Fibroblast of skin of back (primary cell): Measurements from ENCODE around the gene CADPS2.
"Not testable (repeated sequence)": the region's sequence is repeated elsewhere in the genome, so short reads cannot be mapped to it uniquely, and the experiment has no call there.

Experiments used
- DNase-seq: peaks from one replicate; pipeline ENCODE4 v3.0.0-alpha.2; 2013

The CADPS2 gene

DNA sequence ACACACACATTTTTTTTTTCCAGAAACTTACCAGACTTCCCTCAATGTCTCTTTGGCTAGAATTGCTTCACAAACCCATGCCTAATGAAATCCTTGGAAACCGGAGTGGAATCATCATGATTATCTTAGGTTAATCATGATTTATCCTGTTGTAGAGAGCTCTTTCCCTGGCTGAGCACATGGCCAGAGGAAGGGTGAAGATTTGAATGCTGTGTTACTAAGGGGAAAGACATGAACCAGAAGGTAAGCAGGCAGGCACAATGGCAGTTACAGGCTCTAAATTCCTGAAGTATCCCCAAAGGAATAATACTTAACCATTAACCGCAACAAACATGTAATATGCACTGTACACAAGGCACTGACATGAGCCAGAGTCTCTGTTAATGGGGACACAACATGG, 179.4 kb downstream of the CADPS2 start:
- no peak for DNase-seq

DNA sequence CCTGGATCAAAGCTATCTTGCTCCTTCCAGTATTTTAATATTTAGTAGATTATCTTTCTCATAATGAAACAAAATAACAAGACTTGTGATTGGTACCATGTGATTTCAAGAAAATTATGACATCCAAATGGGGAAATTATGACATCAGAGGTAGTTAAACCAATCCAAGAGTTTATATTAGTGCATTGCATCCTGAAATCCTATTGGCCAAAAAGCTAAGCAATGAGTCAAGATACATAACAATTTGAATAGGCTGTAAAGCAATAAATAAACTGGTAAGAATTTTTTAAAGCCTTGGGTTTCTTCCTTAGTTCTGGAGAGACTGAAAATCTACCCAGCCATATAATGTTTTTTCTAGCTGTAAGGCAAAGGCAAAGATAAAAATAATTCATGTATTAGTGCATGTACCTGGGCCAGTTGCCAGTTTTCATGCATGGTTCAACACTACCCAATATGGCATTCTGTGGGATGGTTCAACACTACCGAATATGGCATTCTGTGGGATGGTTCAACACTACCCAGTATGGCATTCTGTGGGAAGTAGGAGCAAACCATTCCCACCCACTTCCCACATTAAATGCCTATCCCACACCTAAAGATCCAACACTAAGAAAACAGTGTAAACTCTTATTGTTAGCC, 183.3 kb downstream of the CADPS2 start, which contains the start of gene RNF148:
Gene RNF148, minus strand, starts transcription at position 51 of the 639 bp plus-strand sequence. CDS start 172 bp downstream, outside the sequence.
- peak; percentile 30 for DNase-seq

DNA sequence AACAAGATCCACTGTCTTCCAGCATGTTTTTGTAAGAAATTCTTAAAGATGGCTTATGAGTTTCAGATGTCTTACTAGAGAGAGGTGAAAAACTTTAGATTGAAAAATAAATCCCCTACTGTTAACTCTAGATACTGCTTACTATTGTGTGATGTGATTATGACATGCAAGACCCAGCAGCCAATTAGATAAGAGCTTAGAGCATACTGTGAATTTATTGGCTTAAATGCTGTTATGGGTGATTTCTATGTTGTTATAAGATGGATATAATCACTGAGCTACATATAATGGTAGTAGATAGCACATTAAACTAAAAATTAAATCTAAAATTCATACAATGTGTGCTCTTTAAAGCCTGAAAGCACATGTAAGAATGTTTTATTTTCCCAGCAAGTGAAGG, 187.2 kb downstream of the CADPS2 start, which contains the start of gene RNF133:
Gene RNF133, minus strand, starts transcription at position 101 of the 400 bp plus-strand sequence. CDS start 199 bp downstream, outside the sequence.
- DNase-seq: no peak

DNA sequence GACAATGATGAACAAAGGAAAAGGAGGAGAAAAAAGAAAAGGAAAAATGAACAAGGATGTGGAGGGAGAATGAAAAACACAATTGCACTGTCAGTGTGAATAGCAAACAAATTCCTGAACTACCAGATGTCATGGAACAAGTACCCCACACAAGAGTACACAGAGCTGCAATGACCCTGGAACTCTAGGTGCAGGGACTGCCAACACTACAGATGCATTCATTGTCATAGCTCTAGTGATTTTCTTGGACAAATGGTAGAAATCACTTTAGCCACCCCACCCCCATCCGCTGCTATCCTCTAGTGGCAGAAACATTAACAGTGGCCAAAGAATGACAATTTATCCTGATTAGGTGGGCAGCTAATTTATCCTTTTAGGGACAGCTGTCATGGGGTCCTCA, 190.4 kb downstream of the CADPS2 start:
- DNase-seq: no peak

DNA sequence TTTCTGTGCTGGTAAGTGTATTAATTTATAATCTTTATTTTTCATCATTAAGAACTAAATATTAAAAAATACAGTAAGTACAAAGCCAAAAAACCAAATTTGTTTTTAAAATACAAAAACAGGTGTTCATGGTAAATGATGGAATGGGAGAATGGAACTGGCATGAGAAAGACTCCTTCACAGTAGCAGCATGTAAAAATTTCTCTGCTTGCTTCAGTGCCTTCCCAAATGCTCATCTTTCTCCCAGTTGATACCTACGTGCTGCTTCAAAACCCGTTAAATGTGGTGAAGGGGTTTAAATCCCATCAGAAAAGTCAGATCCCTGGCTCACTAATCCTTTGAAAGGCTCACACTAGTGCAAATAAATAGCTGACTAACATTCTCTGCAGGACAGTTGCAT, 191.6 kb downstream of the CADPS2 start:
- DNase-seq: no peak

DNA sequence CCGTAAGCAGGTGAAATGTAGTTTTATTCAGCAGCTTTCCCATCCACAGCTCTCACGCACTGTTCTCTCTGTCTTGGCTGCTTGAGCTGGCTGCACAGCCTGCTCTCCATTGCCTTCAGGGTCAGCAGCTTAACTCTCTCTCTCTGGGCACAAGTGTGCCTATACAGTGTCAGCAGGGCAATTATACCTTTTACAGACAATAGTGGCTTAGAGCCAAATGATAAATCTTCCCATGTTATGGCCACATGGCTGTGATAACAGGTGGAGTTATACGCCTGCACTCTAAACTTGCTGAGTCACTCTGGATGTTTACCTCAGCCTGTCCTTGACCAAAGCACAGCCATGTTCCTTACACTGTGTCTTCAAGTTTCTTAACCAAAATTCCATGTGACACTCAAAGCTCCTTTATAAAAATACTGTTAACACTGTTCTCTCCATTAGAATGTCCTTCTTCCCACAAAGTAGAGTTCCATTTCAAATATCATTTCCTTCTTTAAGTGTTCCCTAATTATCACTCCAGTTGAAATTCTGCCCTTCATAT, 193.4 kb downstream of the CADPS2 start:
- DNase-seq: no peak

DNA sequence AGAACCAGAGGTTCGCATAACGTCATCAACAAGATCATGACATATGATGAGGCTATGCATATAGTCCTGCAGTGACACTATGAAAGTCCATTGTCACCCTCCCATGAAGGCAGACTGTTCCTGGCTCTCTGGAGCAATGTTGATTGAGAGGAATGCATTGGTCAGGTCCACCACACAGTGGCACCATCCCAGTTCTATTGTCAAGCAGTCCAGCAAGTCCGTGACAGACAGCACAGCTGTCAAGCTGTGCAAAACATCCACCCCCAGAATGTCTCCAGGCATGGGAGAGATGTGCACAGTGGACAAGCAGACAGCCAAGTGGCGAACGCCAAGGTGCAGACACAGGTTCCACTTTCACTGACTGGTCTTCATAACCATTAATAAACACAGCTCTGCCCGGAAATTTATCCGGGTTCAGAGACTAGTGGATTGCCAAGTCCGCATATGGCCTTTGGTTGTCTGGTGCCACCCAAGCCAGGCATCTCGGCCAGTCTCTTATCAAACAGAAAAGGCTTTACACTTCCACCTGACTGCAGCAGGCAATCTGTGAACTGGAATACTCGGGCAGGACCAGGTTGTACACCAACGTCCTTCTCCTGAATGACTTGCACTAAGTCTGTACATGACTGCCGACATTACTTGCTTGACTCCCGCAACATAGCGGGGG, 194.6 kb downstream of the CADPS2 start:
- no peak for DNase-seq

DNA sequence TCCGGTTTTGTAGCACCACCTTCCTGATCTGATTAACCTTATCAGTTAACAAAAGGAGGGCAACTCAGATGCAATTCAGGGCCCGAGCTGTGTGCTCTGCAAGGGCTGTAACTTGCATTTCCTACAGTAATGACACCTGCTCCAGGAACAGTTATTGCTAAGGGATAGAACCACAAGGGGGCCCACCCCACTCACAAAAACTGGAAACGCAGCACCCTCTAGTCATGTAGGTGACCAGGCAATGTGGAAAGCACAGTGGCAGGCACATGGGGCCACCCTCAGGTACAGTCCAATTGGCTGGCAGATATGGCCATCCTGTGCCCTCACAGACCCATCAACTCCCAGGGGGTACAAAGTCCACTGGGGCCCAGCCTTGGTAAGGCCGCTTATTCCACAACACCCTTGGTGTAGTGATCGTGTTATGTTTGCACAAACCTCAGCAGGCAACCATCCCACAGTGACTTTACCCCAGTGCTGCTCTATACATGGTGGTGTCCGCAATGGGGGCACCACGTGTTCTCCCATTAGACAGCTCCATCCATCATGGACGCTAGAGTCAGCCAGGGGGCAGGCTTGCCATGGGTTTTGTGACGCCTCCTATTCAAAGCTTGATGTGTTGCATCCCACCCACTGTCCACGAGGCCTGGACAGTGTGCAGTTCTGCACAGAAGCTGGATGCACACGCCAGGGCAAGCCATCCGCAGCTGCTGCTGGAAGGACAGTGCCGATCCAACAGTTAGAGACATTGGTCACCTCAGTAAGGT, 196.7 kb downstream of the CADPS2 start:
- DNase-seq: no peak

DNA sequence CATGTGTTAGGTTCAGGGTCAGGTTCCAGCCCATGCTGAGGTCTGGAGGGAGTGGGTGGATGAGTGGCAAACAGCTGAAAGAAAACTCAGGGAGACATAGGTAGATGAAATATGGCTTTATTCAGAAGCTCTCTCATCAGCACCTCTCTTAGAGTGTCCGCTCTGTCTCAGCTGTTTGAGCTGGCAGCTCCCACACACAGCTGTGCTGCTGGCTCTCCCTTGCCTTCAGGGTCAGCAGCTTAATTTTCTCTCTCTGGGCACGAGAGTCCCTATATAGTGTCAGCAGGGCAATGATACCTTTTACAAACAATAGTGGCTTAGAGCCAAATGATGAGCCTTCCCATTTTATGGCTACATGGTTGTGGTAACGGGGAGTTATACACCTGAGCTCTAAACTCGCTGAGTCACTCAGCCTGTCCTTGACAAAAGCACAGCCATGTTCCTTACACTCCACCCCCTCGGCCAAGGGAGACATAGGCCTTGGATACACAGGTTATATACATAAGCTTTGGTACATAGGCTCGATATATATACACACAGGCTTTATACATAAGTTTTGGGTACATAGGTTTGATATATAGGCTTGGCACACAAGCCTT, 197.8 kb downstream of the CADPS2 start:
- DNase-seq: no peak

DNA sequence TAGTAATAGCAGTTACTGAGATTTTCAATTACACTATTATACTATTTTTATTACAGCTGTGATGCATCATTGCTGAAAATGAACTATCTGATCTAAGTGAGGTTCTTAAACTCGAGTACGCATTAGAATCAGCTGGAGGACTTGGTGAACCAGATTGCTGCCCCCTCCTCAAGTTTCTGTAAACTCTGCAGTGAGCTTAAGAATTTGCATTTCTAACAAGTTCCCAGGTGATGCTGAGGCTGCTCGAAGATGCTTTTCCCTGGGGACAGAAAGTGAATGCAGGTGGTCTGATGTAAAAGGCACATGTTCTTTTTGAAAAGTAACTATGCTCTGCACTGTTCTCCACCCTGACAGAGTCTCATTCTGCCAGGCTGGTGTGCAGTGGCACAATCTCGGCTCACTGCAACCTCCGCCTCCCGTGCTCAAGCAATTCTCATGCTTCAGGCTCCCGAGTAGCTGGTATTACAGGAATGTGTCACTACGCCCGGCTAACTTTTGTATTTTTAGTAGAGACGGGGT, 199.8 kb downstream of the CADPS2 start:
- DNase-seq: no peak

DNA sequence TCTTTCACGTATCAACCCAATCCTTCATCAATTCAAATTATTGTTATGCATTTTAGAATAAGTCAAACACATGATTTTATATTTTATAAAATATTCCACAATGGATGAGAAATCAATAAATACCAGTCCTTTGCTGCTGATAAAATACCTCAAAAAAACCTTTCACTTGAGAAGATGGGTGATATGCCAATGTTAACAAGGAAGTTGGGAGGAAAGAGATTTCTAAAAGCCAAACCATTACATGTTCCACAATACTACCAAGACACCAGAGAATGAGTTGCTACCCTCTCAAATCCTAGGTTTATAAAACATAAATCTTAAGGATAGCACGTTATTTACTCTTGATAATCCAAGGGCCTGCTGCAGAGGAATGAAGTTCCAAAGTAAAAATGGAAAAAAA, 201.8 kb downstream of the CADPS2 start:
- no peak for DNase-seq

DNA sequence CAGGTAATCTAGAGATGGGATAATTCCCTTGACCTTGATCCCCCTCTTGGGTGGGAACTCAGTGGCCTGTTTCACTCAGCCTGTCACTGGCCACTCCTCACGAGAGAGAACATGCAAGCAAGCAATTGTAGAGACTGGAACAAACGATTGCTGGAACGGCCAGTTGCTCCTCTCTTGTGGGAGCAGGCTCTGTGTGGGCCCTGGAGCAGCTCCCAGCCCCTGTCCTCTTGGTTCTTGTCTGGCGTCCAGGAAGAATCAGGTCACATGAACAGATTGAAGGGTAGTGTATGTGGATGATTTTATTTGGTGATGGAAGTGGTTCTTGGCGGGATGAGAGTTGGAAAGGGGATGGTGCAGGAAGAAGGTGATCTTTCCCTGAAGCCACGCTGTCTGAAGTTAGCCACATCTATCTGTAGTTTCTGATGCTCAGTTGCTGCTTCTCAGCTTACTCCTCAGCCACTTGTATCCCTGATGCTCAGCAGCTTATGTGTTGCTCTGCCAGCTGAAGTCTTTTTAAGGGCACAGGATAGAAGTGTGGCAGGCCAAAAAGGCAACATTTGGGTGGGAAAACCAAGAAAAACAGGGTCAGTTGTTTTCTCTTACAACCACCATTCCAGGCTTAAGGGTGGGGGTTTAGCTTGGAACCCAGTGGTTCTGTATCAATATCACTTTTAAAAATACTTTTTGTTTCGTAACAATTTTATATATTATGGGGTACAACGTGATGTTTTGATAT, 203.3 kb downstream of the CADPS2 start:
- DNase-seq: no peak

DNA sequence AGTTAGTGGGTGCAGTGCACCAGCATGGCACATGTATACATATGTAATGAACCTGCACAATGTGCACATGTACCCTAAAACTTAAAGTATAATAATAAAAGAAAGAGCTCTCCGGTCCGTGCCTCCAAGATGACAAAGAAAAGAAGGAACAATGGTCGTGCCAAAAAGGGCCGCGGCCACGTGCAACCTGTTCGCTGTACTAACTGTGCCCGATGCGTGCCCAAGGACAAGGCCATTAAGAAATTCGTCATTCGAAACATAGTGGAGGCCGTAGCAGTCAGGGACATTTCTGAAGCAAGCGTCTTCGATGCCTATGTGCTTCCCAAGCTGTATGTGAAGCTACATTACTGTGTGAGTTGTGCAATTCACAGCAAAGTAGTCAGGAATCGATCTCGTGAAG, 205.1 kb downstream of the CADPS2 start:
- not testable (repeated sequence) for DNase-seq

DNA sequence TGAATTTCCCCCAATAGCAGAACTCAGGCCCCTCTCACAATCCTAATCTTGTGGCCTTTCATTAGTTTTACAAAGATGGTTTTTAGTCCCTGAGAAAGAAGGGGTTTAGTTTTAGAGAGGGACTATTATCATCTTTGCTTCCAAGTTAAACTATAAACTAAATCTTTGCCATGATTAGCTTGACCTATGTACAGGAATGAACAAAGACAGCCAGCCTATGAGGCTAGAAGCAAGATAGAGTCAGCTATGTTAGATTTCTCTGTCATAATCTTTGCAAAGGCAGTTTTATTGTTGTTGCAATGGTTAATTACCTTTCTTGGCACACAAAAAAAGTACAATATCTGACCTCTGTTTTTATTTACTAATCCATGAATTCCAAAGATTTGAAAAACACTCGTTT, 206.4 kb downstream of the CADPS2 start:
- DNase-seq: no peak

DNA sequence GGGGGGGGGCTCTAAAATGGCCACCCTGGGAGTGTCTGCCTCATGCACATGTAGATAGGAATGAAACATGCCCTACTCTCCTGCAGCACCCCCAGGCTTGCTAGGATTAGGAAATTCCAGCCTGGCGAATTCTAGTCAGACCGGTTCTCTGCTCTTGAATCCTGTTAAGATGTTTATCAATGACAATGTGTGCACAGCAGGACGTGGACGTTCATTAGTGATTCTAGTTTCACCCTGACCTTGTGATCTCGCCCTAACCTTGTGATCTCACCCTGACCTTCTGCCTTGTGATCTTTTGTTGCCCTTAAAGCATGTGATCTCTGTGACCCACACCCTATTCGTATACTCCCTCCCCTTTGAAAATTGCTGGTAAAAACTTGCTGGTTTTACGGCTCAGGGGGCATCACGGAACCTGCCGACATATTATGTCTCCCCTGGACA, 207.0 kb downstream of the CADPS2 start:
- not testable (repeated sequence) for DNase-seq

DNA sequence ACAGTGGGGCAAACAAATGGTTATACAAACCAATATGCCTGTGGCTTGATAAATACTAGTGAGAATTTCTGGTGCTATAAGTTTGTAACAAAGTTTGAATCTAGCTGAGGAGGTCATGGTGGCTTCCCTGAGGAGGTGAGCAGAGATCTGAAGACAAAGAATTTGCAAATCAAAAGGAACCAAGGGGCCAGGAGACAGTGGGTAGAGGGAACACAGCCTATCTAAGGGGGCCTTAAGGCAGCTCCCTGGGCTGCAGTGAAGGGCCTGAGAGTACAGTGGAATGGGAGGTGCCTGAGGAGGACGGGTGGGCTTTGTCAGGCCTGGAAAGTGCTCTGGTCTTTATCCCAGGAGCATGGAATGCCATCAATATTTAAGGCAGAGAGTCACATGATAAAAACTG, 209.1 kb downstream of the CADPS2 start:
- DNase-seq: no peak

DNA sequence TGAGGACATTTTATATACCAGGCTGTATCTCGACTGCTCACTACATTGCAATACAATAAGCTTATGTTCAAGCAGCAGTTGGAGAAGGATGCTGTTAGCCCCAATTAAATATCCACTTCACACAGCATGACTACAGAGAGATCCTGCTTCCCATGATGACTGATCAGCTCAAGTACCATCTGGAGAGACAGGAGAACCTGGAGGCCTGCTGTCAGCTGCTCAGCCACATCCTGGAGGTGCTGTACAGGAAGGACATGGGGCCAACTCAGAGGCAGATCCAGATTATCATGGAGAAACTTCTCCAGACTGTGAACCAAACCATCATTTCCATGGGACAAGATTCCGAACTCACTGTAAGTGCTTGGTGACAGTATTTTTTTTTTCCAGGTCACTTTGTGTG, 209.8 kb downstream of the CADPS2 start:
- DNase-seq: no peak

DNA sequence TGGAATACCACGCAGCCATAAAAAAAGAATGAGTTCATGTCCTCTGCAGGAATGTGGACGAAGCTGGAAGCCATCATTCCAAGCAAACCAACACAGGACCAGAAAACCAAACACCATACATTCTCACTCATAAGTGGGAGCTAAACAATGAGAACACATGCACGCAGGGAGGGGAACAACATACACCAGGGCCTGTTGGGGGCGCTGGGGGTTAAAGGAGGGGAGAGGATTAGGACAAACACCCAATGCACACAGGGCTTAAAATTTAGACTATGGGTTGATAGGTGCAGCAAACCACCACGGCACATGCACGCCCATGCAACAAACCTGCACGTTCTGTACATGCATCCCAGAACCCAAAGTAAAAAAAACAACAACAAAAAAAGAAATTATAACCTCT, 210.6 kb downstream of the CADPS2 start:
- DNase-seq: no peak

DNA sequence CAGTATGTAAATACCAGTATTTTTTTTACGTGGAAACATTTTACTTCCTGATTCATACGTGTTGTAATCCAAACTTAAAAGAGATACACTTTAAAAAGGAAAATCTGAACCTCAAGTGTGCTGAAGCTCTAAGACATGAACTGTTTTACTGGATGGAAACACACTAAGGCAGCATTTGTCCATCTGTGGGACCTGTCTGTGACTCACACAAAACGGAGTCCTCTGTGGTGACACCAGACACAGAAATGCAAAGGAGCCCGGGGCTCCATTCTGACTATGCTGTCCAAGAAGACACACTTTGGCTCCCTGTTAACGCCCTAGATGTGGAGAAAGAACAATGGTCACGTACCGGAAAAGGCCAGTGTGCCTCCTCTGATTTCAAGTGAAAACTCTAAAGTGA, 211.2 kb downstream of the CADPS2 start:
- peak; percentile 47 for DNase-seq

DNA sequence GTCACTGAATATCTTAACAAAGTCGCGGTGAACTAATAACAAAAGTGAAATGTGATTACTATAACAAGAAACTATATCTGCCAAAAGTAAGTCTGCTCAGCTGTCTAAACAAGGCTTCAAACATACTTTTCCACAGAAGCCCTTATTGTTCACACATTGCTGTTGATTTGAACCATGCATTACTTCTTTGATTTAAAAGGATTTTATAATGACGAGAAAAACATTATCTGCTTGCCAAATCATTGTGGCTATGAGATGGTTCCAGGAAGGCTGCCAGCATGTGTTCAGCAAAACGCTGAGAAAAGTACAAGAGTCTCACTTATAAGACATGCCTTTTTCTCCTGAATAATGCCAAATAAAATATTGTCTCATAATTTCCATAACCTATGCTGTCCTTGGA, 211.8 kb downstream of the CADPS2 start:
- DNase-seq: peak; percentile 44

DNA sequence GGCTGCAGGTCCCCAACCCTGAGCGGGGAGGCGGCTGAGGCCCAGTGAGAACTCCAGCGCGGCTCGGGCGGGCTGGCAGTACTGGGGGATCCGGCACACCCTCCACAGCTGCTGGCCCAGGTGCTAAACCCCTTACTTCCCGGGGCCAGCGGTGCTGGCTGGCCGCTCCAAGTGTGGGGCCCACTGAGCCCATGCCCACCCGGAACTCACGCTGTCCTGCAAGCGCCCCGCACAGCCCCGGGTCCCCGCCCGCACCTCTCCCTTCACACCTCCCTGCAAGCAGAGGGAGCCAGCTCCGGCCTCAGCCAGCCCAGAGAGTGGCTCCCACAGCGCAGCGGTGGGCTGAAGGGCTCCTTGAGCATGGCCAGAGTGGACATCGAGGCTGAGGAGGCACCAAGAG, 212.3 kb downstream of the CADPS2 start:
- no peak for DNase-seq

DNA sequence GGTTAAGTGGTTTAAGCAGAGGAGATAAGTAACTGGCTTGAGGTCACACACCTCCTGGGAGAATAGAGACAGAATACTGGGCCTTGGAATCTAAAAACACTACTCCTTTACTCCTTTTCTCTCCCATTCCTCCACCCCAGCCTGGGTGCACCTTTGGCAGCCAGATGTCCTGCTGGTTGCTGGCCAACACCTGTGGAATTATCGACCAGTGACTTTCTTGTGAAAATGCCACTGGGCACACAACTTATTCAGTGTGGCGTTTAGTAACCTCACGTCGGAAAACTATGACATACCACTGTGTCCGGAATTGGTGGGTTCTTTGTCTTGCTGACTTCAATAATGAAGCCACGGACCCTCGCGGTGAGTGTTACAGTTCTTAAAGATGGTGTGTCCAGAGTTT, 213.7 kb downstream of the CADPS2 start:
- no peak for DNase-seq
